Measurements from ENCODE around the gene SYNJ1. TPM values are rescaled to one million over a fixed set of nuclear protein-coding genes. Genes with fewer than 3 reads are reported as not detected.

Gene SYNJ1
- total and polyA plus RNA-seq, 9 of the 15 experiments (the other 6 are each of a cell fraction or from before 2014, with no cell fraction given) = 2.4 to 10.6 (median 5.6) TPM

- TF ChIP-seq BDP1 (IDR thresholded peaks at IDR 0.05; ENCODE audit: insufficient read depth, insufficient read length) (no peak), ZNF778 (CRISPR knock-in tag; IDR thresholded peaks at IDR 0.05) (no peak), KAT2B (IDR thresholded peaks at IDR 0.05; ENCODE audit: low read depth, low read length) (no peak), CC2D1A (IDR thresholded peaks at IDR 0.05) (no peak), STAT5B (CRISPR knock-in tag; IDR thresholded peaks at IDR 0.05) (no peak), CHCHD3 (CRISPR knock-in tag; IDR thresholded peaks at IDR 0.05) (no peak), ELK1 (CRISPR knock-in tag; IDR thresholded peaks at IDR 0.05) (no peak), YY1 (IDR thresholded peaks at IDR 0.05; ENCODE audit: borderline replicate concordance in 1 of 3, control insufficient read depth in 1 of 3, extremely low read depth in 1 of 3, insufficient read depth in 3 of 3, insufficient read length in 1 of 3, insufficient replicate concordance in 2 of 3, low read depth in 1 of 3, low read length in 2 of 3) (peak in 2 of 3 experiments; percentile 23 to 45), ATF7 (IDR thresholded peaks at IDR 0.05) (no peak), IRF1 (CRISPR knock-in tag; IDR thresholded peaks at IDR 0.05; ENCODE audit: borderline replicate concordance) (no peak), FOXK1 (CRISPR knock-in tag; IDR thresholded peaks at IDR 0.05; ENCODE audit: borderline replicate concordance) (no peak)
- TF ChIP-seq, protein P1, sequence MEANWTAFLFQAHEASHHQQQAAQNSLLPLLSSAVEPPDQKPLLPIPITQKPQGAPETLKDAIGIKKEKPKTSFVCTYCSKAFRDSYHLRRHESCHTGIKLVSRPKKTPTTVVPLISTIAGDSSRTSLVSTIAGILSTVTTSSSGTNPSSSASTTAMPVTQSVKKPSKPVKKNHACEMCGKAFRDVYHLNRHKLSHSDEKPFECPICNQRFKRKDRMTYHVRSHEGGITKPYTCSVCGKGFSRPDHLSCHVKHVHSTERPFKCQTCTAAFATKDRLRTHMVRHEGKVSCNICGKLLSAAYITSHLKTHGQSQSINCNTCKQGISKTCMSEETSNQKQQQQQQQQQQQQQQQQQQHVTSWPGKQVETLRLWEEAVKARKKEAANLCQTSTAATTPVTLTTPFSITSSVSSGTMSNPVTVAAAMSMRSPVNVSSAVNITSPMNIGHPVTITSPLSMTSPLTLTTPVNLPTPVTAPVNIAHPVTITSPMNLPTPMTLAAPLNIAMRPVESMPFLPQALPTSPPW (CRISPR knock-in tag; IDR thresholded peaks at IDR 0.05) = no peak
- TF ChIP-seq, protein P2, sequence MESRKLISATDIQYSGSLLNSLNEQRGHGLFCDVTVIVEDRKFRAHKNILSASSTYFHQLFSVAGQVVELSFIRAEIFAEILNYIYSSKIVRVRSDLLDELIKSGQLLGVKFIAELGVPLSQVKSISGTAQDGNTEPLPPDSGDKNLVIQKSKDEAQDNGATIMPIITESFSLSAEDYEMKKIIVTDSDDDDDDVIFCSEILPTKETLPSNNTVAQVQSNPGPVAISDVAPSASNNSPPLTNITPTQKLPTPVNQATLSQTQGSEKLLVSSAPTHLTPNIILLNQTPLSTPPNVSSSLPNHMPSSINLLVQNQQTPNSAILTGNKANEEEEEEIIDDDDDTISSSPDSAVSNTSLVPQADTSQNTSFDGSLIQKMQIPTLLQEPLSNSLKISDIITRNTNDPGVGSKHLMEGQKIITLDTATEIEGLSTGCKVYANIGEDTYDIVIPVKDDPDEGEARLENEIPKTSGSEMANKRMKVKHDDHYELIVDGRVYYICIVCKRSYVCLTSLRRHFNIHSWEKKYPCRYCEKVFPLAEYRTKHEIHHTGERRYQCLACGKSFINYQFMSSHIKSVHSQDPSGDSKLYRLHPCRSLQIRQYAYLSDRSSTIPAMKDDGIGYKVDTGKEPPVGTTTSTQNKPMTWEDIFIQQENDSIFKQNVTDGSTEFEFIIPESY (CRISPR knock-in tag; IDR thresholded peaks at IDR 0.05) = no peak
- TF ChIP-seq, protein P3, sequence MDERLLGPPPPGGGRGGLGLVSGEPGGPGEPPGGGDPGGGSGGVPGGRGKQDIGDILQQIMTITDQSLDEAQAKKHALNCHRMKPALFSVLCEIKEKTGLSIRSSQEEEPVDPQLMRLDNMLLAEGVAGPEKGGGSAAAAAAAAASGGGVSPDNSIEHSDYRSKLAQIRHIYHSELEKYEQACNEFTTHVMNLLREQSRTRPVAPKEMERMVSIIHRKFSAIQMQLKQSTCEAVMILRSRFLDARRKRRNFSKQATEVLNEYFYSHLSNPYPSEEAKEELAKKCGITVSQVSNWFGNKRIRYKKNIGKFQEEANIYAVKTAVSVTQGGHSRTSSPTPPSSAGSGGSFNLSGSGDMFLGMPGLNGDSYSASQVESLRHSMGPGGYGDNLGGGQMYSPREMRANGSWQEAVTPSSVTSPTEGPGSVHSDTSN (CRISPR knock-in tag; IDR thresholded peaks at IDR 0.05; ENCODE audit: low read depth) = no peak
- TF ChIP-seq, protein P3 (tag; conservative IDR thresholded peaks at IDR 0.05; ENCODE audit: low read depth) = peak; percentile 49; the same call in 1 of the 2 replicates
- TF ChIP-seq, protein P4, sequence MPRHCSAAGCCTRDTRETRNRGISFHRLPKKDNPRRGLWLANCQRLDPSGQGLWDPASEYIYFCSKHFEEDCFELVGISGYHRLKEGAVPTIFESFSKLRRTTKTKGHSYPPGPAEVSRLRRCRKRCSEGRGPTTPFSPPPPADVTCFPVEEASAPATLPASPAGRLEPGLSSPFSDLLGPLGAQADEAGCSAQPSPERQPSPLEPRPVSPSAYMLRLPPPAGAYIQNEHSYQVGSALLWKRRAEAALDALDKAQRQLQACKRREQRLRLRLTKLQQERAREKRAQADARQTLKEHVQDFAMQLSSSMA (CRISPR knock-in tag; IDR thresholded peaks at IDR 0.05) = no peak
- TF ChIP-seq, protein P5, sequence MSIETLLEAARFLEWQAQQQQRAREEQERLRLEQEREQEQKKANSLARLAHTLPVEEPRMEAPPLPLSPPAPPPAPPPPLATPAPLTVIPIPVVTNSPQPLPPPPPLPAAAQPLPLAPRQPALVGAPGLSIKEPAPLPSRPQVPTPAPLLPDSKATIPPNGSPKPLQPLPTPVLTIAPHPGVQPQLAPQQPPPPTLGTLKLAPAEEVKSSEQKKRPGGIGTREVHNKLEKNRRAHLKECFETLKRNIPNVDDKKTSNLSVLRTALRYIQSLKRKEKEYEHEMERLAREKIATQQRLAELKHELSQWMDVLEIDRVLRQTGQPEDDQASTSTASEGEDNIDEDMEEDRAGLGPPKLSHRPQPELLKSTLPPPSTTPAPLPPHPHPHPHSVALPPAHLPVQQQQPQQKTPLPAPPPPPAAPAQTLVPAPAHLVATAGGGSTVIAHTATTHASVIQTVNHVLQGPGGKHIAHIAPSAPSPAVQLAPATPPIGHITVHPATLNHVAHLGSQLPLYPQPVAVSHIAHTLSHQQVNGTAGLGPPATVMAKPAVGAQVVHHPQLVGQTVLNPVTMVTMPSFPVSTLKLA (conservative IDR thresholded peaks at IDR 0.05) = no peak
Measured at GRCh38 chr21:32728456-32728839, 635 bp upstream of the SYNJ1 start (continued).

Data from K562 (cell line).